ENCODE measurements around the gene RPL18. TPM values are rescaled to one million over a fixed set of nuclear protein-coding genes. Genes with fewer than 3 reads are reported as not detected.

The RPL18 gene
- total and polyA plus RNA-seq, 2 experiments from 2014 or later, result 1,898 to 2,011 TPM

DNA sequence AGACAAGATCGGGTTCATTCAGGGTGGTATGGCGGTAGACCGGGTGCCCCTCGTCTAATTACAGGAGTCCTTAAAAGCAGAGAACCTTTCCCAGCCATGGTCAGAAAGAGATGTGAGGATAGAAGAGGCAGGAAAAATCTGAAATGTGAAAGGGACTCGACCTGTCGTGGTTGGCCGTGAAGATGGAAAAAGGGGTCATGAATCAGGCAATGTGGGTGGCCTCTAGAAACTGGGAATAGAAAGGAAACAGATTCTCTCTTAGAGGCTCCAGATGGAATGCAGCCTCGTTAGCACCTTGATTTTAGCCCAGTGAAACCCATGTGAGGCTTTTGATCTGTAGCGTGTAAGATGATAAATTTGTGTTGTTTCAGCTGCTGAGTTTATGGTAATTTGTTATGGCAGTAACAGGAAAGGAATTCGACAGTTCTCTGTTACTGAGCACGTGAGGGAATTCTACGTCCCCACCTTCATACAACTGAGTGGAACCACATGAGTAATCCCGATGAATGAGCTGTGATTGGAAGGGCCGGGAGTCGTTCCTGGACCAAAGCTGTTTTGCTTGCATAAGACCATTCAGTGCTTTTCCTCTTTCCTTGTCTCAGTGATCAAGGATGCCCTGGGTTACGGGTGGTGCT, 38.0 kb upstream of the RPL18 start:
- Histone ChIP-seq H3K4me3 (no peak overlapping the region), H3K9me2 (ENCODE audit: insufficient read depth) (no peaks in the 10 kb centered on the region), H3K27me3 (ENCODE audit: insufficient read depth) (no peaks in the 10 kb centered on the region), H3K79me2 (replicated peaks; ENCODE audit: insufficient read depth) (no peaks in the 10 kb centered on the region), H3K4me1 (ENCODE audit: insufficient read depth) (no peaks in the 10 kb centered on the region), H3K4me2 (no peak overlapping the region), H3K36me3 (ENCODE audit: insufficient read depth) (no peaks in the 10 kb centered on the region), H3F3A (replicated peaks; ENCODE audit: low read depth) (no peaks in the 10 kb centered on the region), H3K27ac (ENCODE audit: low read depth) (no peak overlapping the region), H4K20me1 (replicated peaks; ENCODE audit: insufficient read depth) (no peaks in the 10 kb centered on the region), H2AFZ (peak overlapping the region; percentile 11; the same call in 1 of the 2 replicates)
- Mint-ChIP-seq H3K27ac (no peak overlapping the region), H3K4me1 (peaks cover 11% of the 10 kb centered on the region), H3K27me3 (ENCODE audit: insufficient read depth, low read depth, poor library complexity) (peaks cover 9% of the 10 kb centered on the region), H3K9me3 (peaks cover 8% of the 10 kb centered on the region), H3K4me3 (no peak overlapping the region), H3K36me3 (ENCODE audit: low read depth) (peaks cover 4% of the 10 kb centered on the region; the same call in 2 of the 3 replicates)
- ATAC-seq (peak; percentile 18; the same call in 2 of the 3 replicates), DNase-seq (ENCODE audit: low spot score) (no peak)
- TF ChIP-seq, protein P1, sequence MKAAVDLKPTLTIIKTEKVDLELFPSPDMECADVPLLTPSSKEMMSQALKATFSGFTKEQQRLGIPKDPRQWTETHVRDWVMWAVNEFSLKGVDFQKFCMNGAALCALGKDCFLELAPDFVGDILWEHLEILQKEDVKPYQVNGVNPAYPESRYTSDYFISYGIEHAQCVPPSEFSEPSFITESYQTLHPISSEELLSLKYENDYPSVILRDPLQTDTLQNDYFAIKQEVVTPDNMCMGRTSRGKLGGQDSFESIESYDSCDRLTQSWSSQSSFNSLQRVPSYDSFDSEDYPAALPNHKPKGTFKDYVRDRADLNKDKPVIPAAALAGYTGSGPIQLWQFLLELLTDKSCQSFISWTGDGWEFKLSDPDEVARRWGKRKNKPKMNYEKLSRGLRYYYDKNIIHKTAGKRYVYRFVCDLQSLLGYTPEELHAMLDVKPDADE (IDR thresholded peaks at IDR 0.05), result no peak
- no peak for TF ChIP-seq POLR2AphosphoS5 (IDR thresholded peaks at IDR 0.05; ENCODE audit: low read depth)
- TF ChIP-seq ZNF331 (CRISPR knock-in tag; IDR thresholded peaks at IDR 0.05; ENCODE audit: low read depth), result no peak
- TF ChIP-seq EZH2phosphoT487 (IDR thresholded peaks at IDR 0.05; ENCODE audit: unreplicated experiment), result no peak
- TF ChIP-seq EZH2 (IDR thresholded peaks at IDR 0.05; ENCODE audit: low read depth, unreplicated experiment), result no peak
- TF ChIP-seq, protein P2, sequence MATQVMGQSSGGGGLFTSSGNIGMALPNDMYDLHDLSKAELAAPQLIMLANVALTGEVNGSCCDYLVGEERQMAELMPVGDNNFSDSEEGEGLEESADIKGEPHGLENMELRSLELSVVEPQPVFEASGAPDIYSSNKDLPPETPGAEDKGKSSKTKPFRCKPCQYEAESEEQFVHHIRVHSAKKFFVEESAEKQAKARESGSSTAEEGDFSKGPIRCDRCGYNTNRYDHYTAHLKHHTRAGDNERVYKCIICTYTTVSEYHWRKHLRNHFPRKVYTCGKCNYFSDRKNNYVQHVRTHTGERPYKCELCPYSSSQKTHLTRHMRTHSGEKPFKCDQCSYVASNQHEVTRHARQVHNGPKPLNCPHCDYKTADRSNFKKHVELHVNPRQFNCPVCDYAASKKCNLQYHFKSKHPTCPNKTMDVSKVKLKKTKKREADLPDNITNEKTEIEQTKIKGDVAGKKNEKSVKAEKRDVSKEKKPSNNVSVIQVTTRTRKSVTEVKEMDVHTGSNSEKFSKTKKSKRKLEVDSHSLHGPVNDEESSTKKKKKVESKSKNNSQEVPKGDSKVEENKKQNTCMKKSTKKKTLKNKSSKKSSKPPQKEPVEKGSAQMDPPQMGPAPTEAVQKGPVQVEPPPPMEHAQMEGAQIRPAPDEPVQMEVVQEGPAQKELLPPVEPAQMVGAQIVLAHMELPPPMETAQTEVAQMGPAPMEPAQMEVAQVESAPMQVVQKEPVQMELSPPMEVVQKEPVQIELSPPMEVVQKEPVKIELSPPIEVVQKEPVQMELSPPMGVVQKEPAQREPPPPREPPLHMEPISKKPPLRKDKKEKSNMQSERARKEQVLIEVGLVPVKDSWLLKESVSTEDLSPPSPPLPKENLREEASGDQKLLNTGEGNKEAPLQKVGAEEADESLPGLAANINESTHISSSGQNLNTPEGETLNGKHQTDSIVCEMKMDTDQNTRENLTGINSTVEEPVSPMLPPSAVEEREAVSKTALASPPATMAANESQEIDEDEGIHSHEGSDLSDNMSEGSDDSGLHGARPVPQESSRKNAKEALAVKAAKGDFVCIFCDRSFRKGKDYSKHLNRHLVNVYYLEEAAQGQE (IDR thresholded peaks at IDR 0.05; ENCODE audit: unreplicated experiment), result no peak
- no peak for TF ChIP-seq CREB1 (CRISPR knock-in tag; IDR thresholded peaks at IDR 0.05; ENCODE audit: low read depth)
- TF ChIP-seq STAT1 (IDR thresholded peaks at IDR 0.05; ENCODE audit: unreplicated experiment), result no peak
- no peak for TF ChIP-seq JUNB (IDR thresholded peaks at IDR 0.05; ENCODE audit: unreplicated experiment)
- TF ChIP-seq ZNF114 (CRISPR knock-in tag; IDR thresholded peaks at IDR 0.05), result no peak
- TF ChIP-seq NANOG (IDR thresholded peaks at IDR 0.05; ENCODE audit: borderline replicate concordance), result no peak
- TF ChIP-seq, protein P3, sequence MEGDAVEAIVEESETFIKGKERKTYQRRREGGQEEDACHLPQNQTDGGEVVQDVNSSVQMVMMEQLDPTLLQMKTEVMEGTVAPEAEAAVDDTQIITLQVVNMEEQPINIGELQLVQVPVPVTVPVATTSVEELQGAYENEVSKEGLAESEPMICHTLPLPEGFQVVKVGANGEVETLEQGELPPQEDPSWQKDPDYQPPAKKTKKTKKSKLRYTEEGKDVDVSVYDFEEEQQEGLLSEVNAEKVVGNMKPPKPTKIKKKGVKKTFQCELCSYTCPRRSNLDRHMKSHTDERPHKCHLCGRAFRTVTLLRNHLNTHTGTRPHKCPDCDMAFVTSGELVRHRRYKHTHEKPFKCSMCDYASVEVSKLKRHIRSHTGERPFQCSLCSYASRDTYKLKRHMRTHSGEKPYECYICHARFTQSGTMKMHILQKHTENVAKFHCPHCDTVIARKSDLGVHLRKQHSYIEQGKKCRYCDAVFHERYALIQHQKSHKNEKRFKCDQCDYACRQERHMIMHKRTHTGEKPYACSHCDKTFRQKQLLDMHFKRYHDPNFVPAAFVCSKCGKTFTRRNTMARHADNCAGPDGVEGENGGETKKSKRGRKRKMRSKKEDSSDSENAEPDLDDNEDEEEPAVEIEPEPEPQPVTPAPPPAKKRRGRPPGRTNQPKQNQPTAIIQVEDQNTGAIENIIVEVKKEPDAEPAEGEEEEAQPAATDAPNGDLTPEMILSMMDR (conservative IDR thresholded peaks at IDR 0.05; ENCODE audit: low read depth in 2 of 2), result no peak
- TF ChIP-seq, protein P4, sequence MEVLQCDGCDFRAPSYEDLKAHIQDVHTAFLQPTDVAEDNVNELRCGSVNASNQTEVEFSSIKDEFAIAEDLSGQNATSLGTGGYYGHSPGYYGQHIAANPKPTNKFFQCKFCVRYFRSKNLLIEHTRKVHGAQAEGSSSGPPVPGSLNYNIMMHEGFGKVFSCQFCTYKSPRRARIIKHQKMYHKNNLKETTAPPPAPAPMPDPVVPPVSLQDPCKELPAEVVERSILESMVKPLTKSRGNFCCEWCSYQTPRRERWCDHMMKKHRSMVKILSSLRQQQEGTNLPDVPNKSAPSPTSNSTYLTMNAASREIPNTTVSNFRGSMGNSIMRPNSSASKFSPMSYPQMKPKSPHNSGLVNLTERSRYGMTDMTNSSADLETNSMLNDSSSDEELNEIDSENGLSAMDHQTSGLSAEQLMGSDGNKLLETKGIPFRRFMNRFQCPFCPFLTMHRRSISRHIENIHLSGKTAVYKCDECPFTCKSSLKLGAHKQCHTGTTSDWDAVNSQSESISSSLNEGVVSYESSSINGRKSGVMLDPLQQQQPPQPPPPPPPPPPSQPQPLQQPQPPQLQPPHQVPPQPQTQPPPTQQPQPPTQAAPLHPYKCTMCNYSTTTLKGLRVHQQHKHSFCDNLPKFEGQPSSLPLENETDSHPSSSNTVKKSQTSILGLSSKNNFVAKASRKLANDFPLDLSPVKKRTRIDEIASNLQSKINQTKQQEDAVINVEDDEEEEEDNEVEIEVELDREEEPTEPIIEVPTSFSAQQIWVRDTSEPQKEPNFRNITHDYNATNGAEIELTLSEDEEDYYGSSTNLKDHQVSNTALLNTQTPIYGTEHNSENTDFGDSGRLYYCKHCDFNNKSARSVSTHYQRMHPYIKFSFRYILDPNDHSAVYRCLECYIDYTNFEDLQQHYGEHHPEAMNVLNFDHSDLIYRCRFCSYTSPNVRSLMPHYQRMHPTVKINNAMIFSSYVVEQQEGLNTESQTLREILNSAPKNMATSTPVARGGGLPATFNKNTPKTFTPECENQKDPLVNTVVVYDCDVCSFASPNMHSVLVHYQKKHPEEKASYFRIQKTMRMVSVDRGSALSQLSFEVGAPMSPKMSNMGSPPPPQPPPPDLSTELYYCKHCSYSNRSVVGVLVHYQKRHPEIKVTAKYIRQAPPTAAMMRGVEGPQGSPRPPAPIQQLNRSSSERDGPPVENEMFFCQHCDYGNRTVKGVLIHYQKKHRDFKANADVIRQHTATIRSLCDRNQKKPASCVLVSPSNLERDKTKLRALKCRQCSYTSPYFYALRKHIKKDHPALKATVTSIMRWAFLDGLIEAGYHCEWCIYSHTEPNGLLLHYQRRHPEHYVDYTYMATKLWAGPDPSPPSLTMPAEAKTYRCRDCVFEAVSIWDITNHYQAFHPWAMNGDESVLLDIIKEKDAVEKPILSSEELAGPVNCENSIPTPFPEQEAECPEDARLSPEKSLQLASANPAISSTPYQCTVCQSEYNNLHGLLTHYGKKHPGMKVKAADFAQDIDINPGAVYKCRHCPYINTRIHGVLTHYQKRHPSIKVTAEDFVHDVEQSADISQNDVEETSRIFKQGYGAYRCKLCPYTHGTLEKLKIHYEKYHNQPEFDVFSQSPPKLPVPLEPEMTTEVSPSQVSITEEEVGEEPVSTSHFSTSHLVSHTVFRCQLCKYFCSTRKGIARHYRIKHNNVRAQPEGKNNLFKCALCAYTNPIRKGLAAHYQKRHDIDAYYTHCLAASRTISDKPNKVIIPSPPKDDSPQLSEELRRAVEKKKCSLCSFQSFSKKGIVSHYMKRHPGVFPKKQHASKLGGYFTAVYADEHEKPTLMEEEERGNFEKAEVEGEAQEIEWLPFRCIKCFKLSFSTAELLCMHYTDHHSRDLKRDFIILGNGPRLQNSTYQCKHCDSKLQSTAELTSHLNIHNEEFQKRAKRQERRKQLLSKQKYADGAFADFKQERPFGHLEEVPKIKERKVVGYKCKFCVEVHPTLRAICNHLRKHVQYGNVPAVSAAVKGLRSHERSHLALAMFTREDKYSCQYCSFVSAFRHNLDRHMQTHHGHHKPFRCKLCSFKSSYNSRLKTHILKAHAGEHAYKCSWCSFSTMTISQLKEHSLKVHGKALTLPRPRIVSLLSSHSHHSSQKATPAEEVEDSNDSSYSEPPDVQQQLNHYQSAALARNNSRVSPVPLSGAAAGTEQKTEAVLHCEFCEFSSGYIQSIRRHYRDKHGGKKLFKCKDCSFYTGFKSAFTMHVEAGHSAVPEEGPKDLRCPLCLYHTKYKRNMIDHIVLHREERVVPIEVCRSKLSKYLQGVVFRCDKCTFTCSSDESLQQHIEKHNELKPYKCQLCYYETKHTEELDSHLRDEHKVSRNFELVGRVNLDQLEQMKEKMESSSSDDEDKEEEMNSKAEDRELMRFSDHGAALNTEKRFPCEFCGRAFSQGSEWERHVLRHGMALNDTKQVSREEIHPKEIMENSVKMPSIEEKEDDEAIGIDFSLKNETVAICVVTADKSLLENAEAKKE (CRISPR knock-in tag; IDR thresholded peaks at IDR 0.05), result no peak
